Right renal pelvis (tissue), 4 donors: Measurements from ENCODE around the gene CTRL. TPM values are rescaled to one million over a fixed set of nuclear protein-coding genes. Genes with fewer than 3 reads are reported as not detected.
"Not testable (repeated sequence)": the region's sequence is repeated elsewhere in the genome, so short reads cannot be mapped to it uniquely, and the experiment has no call there.

Experiments used
- DNase-seq, 4 donors: peaks; one replicate each; pipeline ENCODE4 v3.0.0-alpha.2; 2013; ENCODE audit warnings: low read depth in 4 of 4, low spot score in 3 of 4, missing footprints in 1 of 4
- polyA plus RNA-seq, 4 donors: library from polyadenylated mRNA; unstranded; fragments of 120-200 nt; gene quantifications; one replicate each; pipeline ENCODE4 v1.2.1, GENCODE V29; 2013; ENCODE audit not compliant: insufficient read length in 4 of 4

The CTRL gene
- 1 to 10 TPM; 3.0 to 8.9 (median 5.7) TPM for polyA plus RNA-seq

DNA sequence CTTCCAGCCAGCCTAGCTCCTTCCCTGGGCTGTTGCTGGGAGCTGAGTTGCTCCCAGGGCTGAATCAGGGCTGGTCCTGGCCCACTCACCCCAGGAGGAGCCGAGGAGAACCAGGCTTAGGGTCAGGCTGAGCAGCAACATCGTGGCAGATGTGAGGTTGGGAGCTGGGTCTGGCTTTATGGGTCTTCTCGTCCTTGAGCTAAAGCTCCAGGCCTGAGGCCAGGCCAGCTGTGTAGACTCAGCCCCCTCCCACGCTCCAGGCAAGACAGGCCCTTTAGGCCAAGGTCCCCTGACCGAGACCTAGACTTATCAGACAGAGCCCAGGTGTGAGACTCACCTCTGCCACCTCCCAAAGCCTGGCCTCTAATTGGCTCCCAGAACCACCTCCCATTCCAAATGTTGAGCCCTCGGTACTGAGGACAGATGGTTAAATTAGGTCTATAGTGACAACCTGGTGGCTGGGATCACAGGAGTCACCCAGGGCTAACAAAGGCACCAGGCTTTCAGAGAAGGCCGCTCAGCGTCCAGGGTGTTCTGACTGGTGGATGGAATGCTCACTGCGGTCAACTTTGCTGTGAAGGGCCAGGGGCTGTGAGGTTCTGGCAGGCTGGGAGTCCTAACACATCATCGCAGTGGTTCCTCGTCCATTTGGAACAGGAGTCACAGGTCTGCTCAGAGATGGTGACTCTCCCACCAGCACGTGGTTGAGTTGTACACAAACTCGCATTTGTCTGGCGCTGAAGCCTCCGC is at the start of gene CTRL:
Gene CTRL, minus strand, starts transcription at position 151 of the 750 bp plus-strand sequence. Its CDS starts 10 bp downstream, at position 141.
- no peak for DNase-seq

DNA sequence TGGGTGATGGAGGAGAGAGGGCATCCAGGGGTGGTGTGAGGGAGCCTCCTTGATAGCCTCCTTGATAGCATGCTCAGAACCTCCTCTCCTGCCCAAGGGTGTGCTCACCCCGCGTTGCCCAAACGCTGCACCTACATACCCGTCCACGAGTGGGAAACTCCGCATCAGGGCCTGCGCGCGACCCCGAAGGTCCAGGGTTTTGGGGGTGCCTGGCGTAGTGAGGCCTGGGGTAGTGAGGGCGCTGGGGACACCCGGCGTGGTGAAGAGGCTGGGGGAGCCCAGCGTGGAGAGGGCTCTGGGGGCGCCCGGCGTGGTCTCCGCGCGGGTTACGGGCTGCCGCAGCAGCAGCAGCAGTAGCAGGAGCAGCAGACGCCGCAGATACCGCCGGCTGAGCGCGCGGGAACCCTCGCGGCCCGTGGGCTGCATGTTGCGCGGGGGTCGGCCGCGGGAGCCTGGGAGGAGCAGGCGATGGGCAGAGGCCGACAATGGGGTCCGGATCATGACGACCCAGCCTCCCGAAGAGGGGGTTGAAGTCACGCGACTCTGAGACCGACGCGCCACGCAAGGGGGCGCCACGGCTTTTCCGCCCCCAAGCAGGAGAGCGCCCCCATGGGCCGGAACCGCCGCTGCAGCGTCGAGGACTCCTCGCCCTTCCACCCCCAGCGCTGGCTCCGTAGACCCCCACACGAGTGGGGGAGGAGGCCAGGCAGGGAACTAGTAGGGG is 48.5 kb upstream of the CTRL start, which contains the start of gene DPEP3:
Gene DPEP3, minus strand, starts transcription at position 545 of the 724 bp plus-strand sequence. Its CDS starts 119 bp downstream, at position 426.
- no peak for DNase-seq

DNA sequence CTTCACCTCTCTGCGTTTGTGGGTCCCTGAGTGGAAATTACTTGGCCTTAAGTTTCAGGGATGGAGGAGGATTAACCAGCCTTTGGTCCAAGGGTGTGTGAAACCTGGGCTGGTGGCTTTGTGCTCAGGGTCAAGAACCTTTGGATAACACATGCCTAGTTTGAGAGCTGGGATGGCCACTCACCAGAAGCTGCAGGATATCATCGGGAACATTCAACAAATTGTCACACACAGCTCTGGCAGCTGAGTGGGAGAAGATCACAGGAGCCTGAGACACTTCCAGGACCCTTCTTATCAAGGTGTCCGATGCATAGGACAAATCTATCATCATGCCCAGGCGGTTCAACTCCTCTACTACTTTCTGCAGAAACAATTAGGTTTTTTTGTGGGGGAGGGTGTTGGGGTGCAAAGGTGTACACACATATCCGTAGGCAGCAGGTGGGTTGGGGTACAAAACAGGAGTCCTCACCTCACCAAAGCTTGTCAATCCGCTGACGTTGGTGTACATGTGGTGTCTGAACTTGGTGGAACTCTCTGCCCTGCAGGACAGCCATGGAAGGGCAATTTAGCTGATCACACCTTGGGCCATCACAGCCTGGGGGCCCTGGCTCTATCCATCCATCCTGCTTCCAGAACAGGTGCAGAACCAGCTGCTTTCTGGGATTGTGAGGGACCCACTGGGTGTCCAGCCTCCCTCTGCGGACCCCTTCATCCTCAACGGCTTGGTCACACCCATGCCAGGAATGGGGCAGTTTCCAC is 46.0 kb upstream of the CTRL start:
- no peak for DNase-seq

DNA sequence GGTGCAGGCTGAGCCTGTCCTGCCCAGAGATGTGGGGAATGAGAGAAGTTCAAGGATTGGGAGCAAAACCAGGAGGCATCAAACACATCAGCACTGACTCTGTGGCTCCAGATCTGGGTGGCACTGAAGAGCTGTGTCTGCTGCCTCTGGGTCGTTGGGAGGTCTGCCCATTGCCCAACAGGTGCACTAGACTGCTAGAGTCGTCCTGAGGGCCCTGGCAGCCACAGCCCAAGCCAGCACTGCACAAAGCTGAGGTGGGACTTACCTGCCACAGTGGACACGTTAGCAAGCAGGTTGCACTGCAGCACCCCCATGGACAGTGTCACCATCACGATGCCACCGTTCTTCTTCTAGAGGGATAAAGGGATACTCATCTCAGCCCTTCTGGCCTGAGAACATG is 45.3 kb upstream of the CTRL start:
- DNase-seq = no peak

DNA sequence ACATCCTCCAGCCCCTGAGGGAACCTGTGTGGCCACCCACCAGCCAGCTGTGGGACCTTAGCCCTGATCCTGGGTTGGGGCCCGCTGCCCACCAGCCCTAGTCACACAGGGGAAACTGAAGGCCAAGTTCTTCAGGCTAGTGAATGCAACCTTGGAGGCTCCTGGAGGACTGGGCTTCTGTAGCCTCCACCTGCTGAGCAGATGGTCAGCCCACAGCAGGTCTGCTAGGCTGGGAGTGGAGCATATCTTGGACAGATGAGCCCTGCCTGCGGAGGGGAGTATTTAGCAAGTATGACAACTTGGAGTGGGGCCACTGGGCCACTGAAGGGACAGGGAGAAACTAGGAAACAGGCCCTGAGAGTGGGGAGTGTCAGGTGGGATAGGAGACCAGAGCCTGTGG is 44.5 kb upstream of the CTRL start:
- DNase-seq = no peak

DNA sequence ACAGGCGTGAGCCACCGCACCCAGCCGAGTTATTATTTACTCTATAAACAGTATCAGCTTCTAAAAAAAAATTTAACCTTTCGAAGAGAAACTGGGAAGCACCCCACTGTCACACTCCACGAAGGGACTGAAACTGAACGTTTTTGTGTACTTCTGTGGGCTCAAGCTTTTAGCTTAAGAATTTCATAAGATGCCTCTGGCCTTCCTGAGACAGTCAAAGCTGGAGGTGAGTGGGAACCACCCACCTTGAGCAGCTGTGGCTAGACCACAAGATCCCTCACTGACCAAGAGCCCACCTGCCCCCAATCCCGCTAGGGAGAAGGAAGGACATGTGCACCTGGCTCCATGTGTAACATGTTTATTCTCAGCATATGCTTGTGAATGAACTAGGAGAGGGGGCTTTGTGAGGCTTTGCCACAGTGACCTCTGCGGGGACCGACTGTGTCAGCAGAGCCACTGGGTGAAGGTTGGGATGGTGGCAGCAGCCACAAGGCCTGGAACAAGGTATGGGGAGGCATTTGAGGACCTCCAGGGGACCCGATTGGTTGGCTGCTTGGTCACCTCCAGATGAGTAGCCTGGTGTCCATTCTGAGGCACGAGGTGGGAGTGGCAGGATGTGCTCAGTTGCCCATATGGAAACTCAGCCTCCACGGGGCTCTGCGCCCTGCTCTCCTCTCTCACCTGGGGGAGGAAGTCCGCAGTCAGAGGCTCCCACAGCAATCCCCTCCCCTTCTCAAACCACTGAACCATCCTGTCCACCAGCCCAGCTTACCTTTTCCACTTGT is 43.9 kb upstream of the CTRL start:
- no peak for DNase-seq

DNA sequence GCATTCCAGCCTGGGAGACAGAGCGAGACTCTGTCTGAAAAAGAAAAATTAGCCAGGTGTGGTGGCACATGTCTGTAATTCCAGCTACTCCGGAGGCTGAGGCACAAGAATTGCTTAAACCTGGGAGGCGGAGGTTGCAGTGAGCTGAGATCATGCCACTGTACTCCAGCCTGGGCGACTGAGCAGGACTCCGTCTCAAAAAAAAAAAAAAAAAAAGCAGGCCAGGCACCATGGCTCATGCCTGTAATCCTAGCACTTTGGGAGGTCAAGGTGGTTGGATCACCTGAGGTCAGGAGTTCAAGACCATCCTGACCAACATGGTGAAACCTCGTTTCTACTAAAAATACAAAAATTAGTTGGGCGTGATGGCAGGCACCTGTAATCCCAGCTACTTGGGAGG is 40.6 kb upstream of the CTRL start:
- not testable (repeated sequence) for DNase-seq

DNA sequence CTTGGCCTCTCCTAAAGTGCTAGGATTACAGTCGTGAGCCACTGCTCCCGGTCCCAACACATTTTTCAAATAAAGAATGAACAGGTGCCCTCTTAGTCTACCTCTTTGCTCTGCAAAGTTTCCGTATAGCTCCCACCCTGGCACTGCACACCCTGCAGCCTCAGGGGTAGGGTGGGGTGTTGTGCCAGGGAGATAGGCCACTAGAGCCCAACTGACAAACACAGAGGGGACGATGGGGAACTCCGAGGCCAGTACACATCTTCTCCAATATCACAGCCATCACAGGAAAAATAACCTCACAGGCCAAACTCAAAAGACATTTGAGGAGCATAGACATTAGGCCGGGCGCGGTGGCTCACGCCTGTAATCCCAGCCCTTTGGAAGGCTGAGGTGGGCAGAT is 39.4 kb upstream of the CTRL start:
- DNase-seq = no peak

DNA sequence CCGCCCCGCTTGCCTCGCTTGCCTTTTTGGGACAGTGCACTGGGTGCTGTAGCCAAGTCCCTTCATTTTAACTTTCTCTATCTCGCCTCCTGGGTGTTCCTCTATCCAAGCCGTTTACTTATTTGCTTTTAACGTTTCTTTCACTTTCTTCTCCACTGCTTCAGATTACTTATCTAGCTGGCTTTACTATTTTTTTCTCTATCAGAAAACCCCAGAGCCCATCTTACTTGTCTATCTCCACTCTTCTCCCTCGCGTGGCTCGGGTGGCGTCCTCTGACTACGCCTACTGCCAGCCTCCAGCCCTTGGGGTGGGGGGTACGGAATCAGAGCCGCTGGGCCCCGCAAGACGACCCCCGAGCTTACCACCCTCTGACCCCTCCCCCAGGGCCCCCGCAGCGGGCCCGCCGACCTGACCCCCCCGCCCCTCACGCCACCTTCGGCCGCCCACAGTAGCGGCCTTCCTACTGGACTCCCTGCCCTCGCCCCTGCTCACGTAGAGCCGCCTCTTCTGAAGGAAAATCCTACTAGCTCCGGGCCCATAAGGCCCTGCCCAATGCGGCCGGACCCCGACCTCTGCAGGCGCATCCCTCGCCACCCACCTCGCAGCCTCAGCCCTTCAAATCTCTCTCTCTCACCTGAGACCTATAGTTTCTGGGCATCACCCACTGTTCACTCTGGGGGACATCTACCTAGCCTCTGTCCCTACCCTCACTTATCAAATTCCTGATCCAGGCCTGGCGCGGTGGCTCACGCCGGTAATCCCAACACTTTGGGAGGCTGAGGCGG is 37.8 kb upstream of the CTRL start:
- DNase-seq = no peak

DNA sequence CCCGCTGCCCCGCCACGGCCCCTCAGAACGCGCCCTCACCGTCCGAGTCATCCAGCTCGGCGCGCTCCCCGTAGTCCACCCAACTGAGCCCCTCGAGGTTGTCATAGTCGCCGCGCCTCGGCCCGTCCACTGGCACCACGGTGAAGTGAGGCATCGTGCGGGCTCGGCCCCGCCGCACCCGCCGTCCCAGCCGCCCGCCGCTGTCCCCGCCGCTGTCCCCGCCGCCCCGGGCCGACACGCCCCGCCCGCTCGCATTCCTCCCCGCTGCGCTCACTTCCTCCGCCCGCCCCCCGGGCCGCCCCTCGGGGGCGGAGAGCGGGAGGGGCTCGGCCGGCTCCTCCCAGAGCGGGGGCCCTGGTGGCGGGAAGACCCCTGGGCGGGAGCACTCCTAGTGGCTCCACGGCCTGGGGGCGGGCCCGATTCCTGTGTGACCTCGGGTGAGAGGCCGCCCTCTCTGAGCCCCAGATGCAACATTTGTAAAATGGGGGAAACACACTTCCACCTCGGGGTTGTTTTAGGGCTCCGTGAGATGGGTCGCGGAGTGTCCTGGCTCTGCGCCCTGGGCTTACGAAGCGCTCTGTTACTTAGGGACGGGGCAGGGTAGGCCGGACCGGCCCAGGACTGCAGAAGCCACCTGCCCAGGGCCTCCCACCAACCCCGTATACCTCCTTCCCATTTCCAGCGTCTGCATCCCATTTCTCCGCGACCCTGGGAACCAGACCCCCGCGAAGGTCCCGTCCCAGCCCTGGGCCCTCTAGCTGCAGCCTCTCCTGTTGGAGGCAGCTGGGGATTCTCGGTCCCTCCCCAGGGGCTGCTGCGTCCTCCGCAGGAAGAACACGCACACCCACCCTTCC is 37.0 kb upstream of the CTRL start, which contains the start of gene SLC12A4:
Gene SLC12A4, minus strand, starts transcription at position 238 of the 854 bp plus-strand sequence. Its CDS starts 84 bp downstream, at position 154.
- DNase-seq = peak; percentile 74 to 83 (median 80)

DNA sequence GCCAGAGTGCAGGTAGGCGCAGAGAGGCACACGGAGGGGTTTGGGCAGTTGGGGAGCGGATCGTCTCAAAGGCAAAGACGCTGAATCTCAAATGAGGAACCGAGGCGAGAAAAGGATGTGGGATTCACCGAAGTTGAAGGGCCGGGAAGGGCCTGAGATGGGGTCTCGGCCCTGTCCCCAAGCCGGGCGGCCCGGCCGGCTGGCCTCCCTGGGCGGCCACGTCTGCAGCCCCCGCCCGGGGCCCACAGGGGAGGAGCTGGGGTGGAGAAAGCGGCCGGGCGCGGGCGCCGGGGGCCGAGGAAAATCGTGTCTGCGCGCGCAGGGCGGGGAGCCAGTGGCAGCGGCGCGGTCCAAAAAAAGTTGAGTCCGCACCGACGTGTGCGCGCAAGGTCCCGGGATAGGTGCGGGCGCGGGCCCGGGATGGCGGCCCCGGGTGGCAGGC is 36.3 kb upstream of the CTRL start:
- no peak for DNase-seq

DNA sequence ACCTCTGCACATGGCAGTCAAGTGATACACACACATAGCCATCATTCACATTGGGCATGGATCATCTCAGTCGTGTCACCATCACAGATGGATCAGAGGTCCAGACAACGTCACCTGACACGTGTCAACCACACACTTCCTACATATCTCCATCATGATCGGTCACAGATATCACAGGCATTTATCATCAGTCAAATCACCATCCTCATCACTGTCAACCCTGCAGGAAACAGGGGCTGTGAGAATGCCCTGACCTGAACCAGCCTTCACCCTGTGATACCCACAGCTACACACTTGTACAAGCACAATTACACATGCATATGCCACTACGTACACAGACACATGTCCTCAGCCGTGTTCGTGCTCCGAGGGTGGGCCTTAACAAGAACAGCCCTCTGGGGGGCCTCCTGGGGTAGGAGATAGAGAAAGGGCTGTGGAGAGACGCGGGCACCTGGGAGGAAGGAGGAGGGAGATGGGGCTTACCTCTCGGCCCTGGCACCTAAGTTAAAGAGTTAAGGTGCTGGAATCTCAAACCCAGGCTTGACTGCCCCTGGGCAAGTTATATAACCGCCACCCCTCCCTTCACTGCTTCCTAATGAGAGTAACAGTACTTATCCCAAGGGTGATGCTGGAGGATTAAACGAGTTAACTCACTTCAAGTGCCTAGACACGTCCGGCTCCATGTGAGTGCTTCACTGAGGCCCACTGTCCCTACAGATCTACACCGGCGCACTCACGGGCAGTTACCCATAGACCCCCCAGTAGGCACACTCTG is 35.7 kb upstream of the CTRL start:
- no peak for DNase-seq

DNA sequence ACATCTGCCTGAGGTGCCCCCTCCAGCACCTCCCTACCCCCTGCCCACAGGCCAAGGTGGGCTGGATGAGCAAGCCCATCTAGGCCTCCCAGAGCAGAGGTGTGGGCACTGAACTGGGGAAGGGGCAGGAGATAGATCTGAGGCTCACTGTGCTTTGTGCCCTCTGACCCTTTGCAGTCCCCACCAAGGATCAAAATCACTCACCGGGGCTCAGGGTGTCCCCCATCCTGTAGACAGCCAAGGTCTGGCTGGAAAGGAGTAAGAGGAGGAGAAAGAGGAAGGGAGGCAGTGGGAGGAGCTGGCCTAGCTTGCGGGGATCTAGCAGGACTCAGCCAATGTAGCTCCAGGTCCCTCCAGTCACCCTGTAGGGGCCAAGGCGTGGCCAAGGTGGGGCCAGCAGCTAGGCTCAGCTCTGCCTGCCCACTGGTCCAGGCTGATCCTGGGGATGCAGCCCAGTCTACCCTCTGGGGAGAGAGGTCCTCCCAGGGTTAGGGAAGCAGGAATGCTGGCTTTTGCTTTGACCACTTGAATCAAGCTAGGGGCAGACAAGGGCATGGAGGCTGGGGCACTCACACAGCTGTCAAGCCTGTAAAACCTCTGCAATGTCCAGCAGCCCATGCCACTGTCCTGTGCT is 35.0 kb upstream of the CTRL start:
- DNase-seq = no peak

DNA sequence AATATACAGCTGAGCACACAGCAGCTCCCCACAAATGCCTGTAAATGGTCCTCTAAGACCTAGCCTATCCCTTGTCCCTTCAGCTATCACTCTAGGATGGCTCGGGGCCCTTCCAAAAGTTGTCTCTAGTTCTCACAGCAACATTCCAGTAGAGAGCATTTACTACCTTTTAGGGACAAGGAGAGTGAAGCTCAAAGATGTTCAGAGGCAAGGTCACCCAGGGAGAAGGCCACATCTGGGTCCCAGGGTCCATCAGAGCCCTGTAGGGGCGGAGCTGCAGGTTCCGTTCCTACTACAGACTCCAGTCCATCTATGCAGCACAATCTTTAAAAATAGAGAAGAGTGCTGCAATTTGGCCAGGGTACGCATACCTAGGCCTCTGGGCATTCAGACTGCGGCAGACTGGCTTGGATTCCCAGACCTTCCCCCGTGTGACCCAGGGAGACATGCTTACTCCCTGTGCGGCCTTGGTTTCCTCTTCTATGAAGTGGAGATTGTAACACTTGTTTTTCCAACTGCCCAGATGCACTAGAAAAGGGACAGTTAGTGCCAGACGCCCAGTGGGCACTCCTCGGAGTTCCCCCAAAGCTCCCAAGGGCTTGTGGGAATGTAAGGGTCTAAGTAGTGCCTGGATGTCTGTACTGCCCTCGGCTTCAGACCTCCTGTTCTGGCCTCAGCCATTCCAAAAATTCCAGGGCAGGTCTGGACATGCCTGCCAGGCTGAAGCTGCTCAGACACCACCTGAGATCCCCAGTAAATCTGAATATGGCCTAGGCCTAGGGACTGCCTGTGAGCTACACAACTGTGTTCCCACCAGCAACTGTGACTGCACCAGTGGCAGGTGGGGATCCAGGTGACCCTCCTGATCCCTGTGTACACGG is 34.2 kb upstream of the CTRL start:
- no peak for DNase-seq

DNA sequence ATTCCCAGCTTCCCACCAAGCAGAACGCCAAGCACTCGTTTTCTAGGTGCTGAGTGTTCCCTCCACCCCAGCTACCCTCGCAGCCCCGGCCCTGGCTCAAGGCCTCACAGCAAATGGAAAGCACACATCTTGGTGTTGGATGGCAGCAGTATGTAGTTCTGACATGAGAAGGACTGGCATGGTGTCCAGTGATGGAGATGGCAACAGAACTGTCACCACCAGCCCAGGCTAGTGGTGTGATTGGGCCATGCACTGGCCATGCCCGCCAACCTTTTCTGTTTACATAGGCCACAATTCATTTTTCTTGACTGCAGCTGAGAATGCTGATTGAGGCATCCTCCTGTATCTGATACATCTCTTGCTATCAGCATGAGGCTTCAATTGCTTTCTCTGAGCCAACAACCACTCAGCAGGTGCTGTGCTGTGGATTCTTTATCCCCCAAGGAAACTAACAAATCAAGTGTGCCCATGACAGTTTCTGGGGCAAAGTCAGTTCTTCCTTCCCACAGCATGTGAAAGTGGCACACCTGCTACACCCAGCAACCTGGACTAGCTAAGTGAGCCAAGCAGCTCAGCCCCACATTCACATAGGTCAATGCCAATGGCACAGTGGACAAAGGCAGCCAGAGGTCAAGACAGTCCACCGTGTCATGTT is 32.9 kb upstream of the CTRL start:
- DNase-seq = no peak
